Activated CD8-positive, alpha-beta T cell treated with anti-CD3 and anti-CD28 coated beads, Interleukin-2, amount 10 ng/mL, durations not matched to agents 7 days and 5 days (primary cell): ENCODE data around the gene HTATIP2. TPM values are rescaled to one million over a fixed set of nuclear protein-coding genes. Genes with fewer than 3 reads are reported as not detected.

ENCODE experiments used
- ATAC-seq: fragments of 150-1000 bp; cut with Tn5 transposase; one replicate; pipeline ENCODE4 v1.10.0; 2021; ENCODE audit warnings: moderate library complexity
- CTCF ChIA-PET: fragments of 350-600 bp; sonication (Branson Sonifier 250); formaldehyde crosslinking; loops from one replicate; lab custom pipeline; 2021; ENCODE audit warnings: antibody characterized with exemption; lab: Charles Lee
- POLR2A ChIA-PET: fragments of 350-600 bp; sonication (Branson Sonifier 250); formaldehyde crosslinking; loops from one replicate; lab custom pipeline; 2021; ENCODE audit warnings: antibody characterized with exemption; lab: Charles Lee
- DNase-seq: peaks from one replicate; pipeline ENCODE4 v3.0.0-alpha.2; 2020
- H3K27ac Mint-ChIP-seq: one replicate; pipeline ENCODE4 v1.8.0; 2021; ENCODE audit warnings: mild to moderate bottlenecking, mixed read lengths
- H3K27me3 Mint-ChIP-seq: one replicate; pipeline ENCODE4 v1.8.0; 2021; ENCODE audit warnings: low read depth, mixed read lengths
- H3K36me3 Mint-ChIP-seq: one replicate; pipeline ENCODE4 v1.8.0; 2021; ENCODE audit warnings: low read depth, mixed read lengths
- H3K4me1 Mint-ChIP-seq: one replicate; pipeline ENCODE4 v1.8.0; 2021; ENCODE audit warnings: low read depth, mixed read lengths
- H3K4me3 Mint-ChIP-seq: one replicate; pipeline ENCODE4 v1.8.0; 2021; ENCODE audit warnings: mild to moderate bottlenecking, mixed read lengths
- H3K9me3 Mint-ChIP-seq: one replicate; pipeline ENCODE4 v1.8.0; 2022; ENCODE audit warnings: mixed read lengths; ENCODE audit not compliant: insufficient read depth
- total RNA-seq, 2 experiments: library from RNA; stranded (reverse); gene quantifications; one replicate each; pipeline ENCODE4 v1.2.3, GENCODE V29; 2021

HTATIP2 gene
- total RNA-seq, 2 experiments from 2014 or later: 30.5 to 33.2 TPM

- POLR2A ChIA-PET: no interaction called here
- no peak overlapping the region for H3K4me3 Mint-ChIP-seq
- H3K4me1 Mint-ChIP-seq: peaks cover 4% of the 10 kb centered on the region
- H3K36me3 Mint-ChIP-seq: peaks cover 42% of the 10 kb centered on the region
- H3K27ac Mint-ChIP-seq: no peak overlapping the region
- ATAC-seq (no peak), DNase-seq (no peak)
- no peaks in the 10 kb centered on the region for H3K9me3 Mint-ChIP-seq
- CTCF ChIA-PET: interaction anchor here (1.0 kb wide), 1 partner anchor 9 kb away, joined by 4 read pairs; no protein-coding TSS in a partner anchor
- H3K27me3 Mint-ChIP-seq: no peaks in the 10 kb centered on the region
Observed at GRCh38 chr11:20406484-20406883, 43.0 kb downstream of the HTATIP2 start.

GRCh38 chr11:20407344-20407743 lies 43.8 kb downstream of the HTATIP2 start:
- DNase-seq (no peak), ATAC-seq (no peak)
- Mint-ChIP-seq H3K4me1 (peaks cover 4% of the 10 kb centered on the region), H3K27me3 (no peaks in the 10 kb centered on the region), H3K36me3 (peaks cover 48% of the 10 kb centered on the region), H3K27ac (no peak overlapping the region), H3K4me3 (no peak overlapping the region), H3K9me3 (no peaks in the 10 kb centered on the region)
- POLR2A ChIA-PET: no interaction called here
- CTCF ChIA-PET: no interaction called here

- ChIA-PET POLR2A (no interaction called here), CTCF (no interaction called here)
- no peak for DNase-seq
Observed at GRCh38 chr11:20415432-20415831, 51.9 kb downstream of the HTATIP2 start.

GRCh38 chr11:20417771-20418170 lies 54.3 kb downstream of the HTATIP2 start:
- Mint-ChIP-seq H3K36me3 (peaks cover 32% of the 10 kb centered on the region), H3K27ac (no peak overlapping the region), H3K9me3 (no peaks in the 10 kb centered on the region), H3K4me3 (no peak overlapping the region), H3K27me3 (no peaks in the 10 kb centered on the region), H3K4me1 (no peaks in the 10 kb centered on the region)
- CTCF ChIA-PET: no interaction called here
- no peak for DNase-seq
- POLR2A ChIA-PET: no interaction called here
- no peak for ATAC-seq

More at GRCh38 chr11:20415432-20415831, 51.9 kb downstream of the HTATIP2 start:
- Mint-ChIP-seq H3K9me3 (no peaks in the 10 kb centered on the region), H3K36me3 (peaks cover 36% of the 10 kb centered on the region), H3K4me3 (no peak overlapping the region), H3K27me3 (no peaks in the 10 kb centered on the region), H3K4me1 (peaks cover 4% of the 10 kb centered on the region), H3K27ac (no peak overlapping the region)
- ATAC-seq: no peak

- H3K4me3 Mint-ChIP-seq: no peak overlapping the region
- H3K27ac Mint-ChIP-seq: no peak overlapping the region
- CTCF ChIA-PET: interaction anchor here (1.0 kb wide), 1 partner anchor 25 kb away, joined by 3 read pairs; no protein-coding TSS in a partner anchor
Observed at GRCh38 chr11:20421946-20422345, 58.4 kb downstream of the HTATIP2 start.

GRCh38 chr11:20429216-20429615 lies 65.7 kb downstream of the HTATIP2 start:
- peaks cover 11% of the 10 kb centered on the region for H3K36me3 Mint-ChIP-seq
- CTCF ChIA-PET: no interaction called here
- H3K9me3 Mint-ChIP-seq: no peaks in the 10 kb centered on the region
- ATAC-seq (no peak), DNase-seq (no peak)
- no peaks in the 10 kb centered on the region for H3K4me1 Mint-ChIP-seq
- POLR2A ChIA-PET: no interaction called here
- no peak overlapping the region for H3K27ac Mint-ChIP-seq
- H3K27me3 Mint-ChIP-seq: no peaks in the 10 kb centered on the region
- no peak overlapping the region for H3K4me3 Mint-ChIP-seq

More at GRCh38 chr11:20421946-20422345, 58.4 kb downstream of the HTATIP2 start:
- Mint-ChIP-seq H3K4me1 (no peaks in the 10 kb centered on the region), H3K36me3 (peaks cover 23% of the 10 kb centered on the region), H3K9me3 (no peaks in the 10 kb centered on the region), H3K27me3 (no peaks in the 10 kb centered on the region)
- ATAC-seq (no peak), DNase-seq (no peak)
- POLR2A ChIA-PET: no interaction called here

Other genes with a start within 250 kb of the HTATIP2 start
- gene DBX1, start 203.2 kb upstream of the HTATIP2 start, total RNA-seq: not detected
- gene PRMT3, start 24.0 kb downstream of the HTATIP2 start, total RNA-seq: 10 to 100 TPM; 17.1 to 19.9 TPM
- gene SLC6A5, start 235.9 kb downstream of the HTATIP2 start, total RNA-seq: not detected